Keratinocyte (primary cell): ENCODE data around the gene GAD2. TPM values are rescaled to one million over a fixed set of nuclear protein-coding genes. Genes with fewer than 3 reads are reported as not detected.

Source experiments
- DNase-seq: peaks from one replicate; pipeline ENCODE4 v3.0.0-alpha.2; 2011; ENCODE audit warnings: low read depth, missing footprints, low spot score
- FAIRE-seq: peaks from 2 replicates; lab custom pipeline; 2011; peaks lifted over from hg19 to GRCh38; lab: Jason Lieb, UNC
- H2AFZ ChIP-seq: 2 replicates; pipeline ENCODE4 v1.6.0; 2012; ENCODE audit warnings: low read length, control low read depth, inconsistent platforms; ENCODE audit not compliant: control insufficient read depth
- H3K27ac ChIP-seq: 2 replicates; pipeline ENCODE4 v1.5.1; 2011; ENCODE audit warnings: low read length; ENCODE audit not compliant: control insufficient read depth, insufficient read depth
- H3K27me3 ChIP-seq: 3 replicates; pipeline ENCODE4 v1.6.0; 2011; ENCODE audit warnings: low read length; ENCODE audit not compliant: control insufficient read depth, insufficient read depth; ENCODE audit errors: extremely low read depth
- H3K36me3 ChIP-seq, 2 experiments: 2 replicates in 1 of 2; 3 replicates in 1 of 2; pipeline ENCODE4 v1.5.1; 2011; ENCODE audit warnings: low read length in 2 of 2, mild to moderate bottlenecking in 1 of 2; ENCODE audit not compliant: control insufficient read depth in 2 of 2, insufficient read depth in 2 of 2; ENCODE audit errors: extremely low read depth in 1 of 2
- H3K4me1 ChIP-seq: 3 replicates; pipeline ENCODE4 v1.5.1; 2011; ENCODE audit warnings: low read length; ENCODE audit not compliant: control insufficient read depth, insufficient read depth; ENCODE audit errors: extremely low read depth
- H3K4me2 ChIP-seq: 3 replicates; pipeline ENCODE4 v1.6.0; 2011; ENCODE audit warnings: low read depth, low read length; ENCODE audit not compliant: control insufficient read depth, insufficient read depth; ENCODE audit errors: extremely low read depth
- H3K4me3 ChIP-seq, 3 experiments: fragments of 200-600 bp in 1 of 3; sonication (generic) in 1 of 3; 2 replicates in 2 of 3; 3 replicates in 1 of 3; pipeline ENCODE4 v1.5.1; 2011 to 2016; ENCODE audit warnings: low read length in 3 of 3, mild to moderate bottlenecking in 3 of 3, control low read depth in 2 of 3, inconsistent platforms in 1 of 3, low read depth in 1 of 3, mixed read lengths in 1 of 3, mixed run types in 1 of 3, moderate library complexity in 1 of 3; ENCODE audit not compliant: control insufficient read depth in 2 of 3, insufficient read depth in 2 of 3; ENCODE audit errors: extremely low read depth in 1 of 3
- H3K79me2 ChIP-seq: 2 replicates; pipeline ENCODE4 v1.6.0; 2012; ENCODE audit warnings: low read length; ENCODE audit not compliant: control insufficient read depth, insufficient read depth
- H3K9ac ChIP-seq: 3 replicates; pipeline ENCODE4 v1.6.0; 2011; ENCODE audit warnings: low read length; ENCODE audit not compliant: control insufficient read depth, insufficient read depth; ENCODE audit errors: extremely low read depth
- H3K9me1 ChIP-seq: 3 replicates; pipeline ENCODE4 v1.6.0; 2011; ENCODE audit warnings: low read length; ENCODE audit not compliant: control insufficient read depth, insufficient read depth; ENCODE audit errors: extremely low read depth
- H3K9me3 ChIP-seq: 2 replicates; pipeline ENCODE4 v1.5.1; 2012; ENCODE audit warnings: low read depth, low read length; ENCODE audit not compliant: control insufficient read depth
- H4K20me1 ChIP-seq: 3 replicates; pipeline ENCODE4 v1.6.0; 2011; ENCODE audit warnings: low read length; ENCODE audit not compliant: control insufficient read depth, insufficient read depth; ENCODE audit errors: extremely low read depth
- EZH2 ChIP-seq: IDR thresholded peaks from one replicate; pipeline ENCODE4 v1.6.1; 2012; ENCODE audit warnings: inconsistent platforms, mild to moderate bottlenecking, low read length, moderate library complexity
- dilution Hi-C: fragments of 300-500 bp; cut with MboI; formaldehyde crosslinking; loops from one replicate; pipeline ENCODE4 v1.7.0; 2020; ENCODE audit warnings: low sequenced_read_pairs; ENCODE audit not compliant: extremely low pct_ligation_motif_present
- polyA plus RNA-seq, 5 experiments: library from polyadenylated mRNA; depleted of rRNA in 3 of 5; stranded (reverse) in 3 of 5; stranded (forward) in 1 of 5; unstranded in 1 of 5; fragments of >200 nt; gene quantifications; 1 replicate in 1 of 5; 2 replicates in 3 of 5; 3 replicates in 1 of 5; pipeline versions ENCODE4 v1.2.1 to v1.2.3, GENCODE V29; 2011 to 2012; ENCODE audit warnings: missing spikeins in 2 of 5, low read depth in 1 of 5, low replicate concordance in 1 of 5
- TF ChIP-seq, protein P1 (sequence below), 3 experiments: IDR thresholded peaks in 1 of 3; conservative IDR thresholded peaks in 1 of 3; optimal IDR thresholded peaks in 1 of 3; 2 replicates in 2 of 3; 3 replicates in 1 of 3; pipeline versions ENCODE3 to v1.5.1; 2011; ENCODE audit warnings: low read length in 3 of 3, mild to moderate bottlenecking in 3 of 3, moderate library complexity in 2 of 3, control low read depth in 1 of 3, inconsistent platforms in 1 of 3; ENCODE audit not compliant: insufficient read depth in 2 of 3; ENCODE audit errors: extremely low read depth in 1 of 3

The GAD2 gene
- polyA plus RNA-seq, 1 donor (not counting 4 experiments of a cell fraction or from before 2014, with no cell fraction given) = not detected

DNA sequence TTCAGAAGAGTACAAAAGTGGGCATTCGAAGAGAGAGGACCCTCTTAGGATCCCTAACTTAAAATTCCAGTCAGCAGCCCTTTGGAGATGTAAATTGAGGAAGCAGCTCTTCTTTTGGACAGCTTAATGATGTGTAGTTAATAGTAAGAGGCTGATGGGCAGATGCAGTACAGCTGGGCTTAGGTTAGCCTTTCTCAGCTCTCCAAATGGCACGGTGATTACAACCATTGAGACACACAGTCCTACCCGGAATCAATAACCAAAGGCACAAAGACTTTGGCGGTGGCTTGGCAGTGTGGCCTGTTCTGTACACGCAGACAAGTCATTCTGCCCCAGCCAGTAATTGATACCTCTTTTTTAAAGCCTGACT lies 26.8 kb downstream of the GAD2 start:
- dilution Hi-C loops = no loop called here

DNA sequence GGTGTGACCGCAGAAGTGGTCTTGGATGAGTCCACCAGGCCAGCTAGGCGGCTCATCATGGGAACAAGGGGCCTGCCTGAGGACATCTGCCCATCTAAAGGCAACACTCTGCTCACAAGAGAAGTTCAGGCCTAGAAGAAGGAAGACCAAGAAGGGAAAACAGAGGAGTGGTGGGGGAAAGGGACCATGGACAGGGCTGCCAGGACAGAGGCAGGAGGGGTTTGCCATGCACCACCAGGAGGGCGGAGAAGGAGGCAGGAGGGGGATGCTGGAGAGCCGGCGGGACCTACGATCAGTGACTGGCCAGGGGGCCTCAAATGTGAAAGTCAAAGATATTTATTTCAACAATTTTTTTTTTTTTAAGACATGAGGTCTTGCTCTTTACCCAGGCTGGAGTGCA lies 33.1 kb downstream of the GAD2 start:
- no peaks in the 10 kb centered on the region for H3K9me3 ChIP-seq
- no peak overlapping the region for H2AFZ ChIP-seq
- H4K20me1 ChIP-seq = no peaks in the 10 kb centered on the region
- H3K79me2 ChIP-seq = no peaks in the 10 kb centered on the region
- H3K9me1 ChIP-seq = no peaks in the 10 kb centered on the region
- no peaks in the 10 kb centered on the region for H3K27me3 ChIP-seq
- no peak overlapping the region for H3K4me2 ChIP-seq
- no peak for DNase-seq
- H3K4me3 ChIP-seq = no peak overlapping the region
- dilution Hi-C loops = no loop called here
- H3K9ac ChIP-seq = no peak overlapping the region
- H3K27ac ChIP-seq = no peak overlapping the region
- no peaks in the 10 kb centered on the region for H3K4me1 ChIP-seq
- TF ChIP-seq EZH2 = no peak
- TF ChIP-seq, protein P1, sequence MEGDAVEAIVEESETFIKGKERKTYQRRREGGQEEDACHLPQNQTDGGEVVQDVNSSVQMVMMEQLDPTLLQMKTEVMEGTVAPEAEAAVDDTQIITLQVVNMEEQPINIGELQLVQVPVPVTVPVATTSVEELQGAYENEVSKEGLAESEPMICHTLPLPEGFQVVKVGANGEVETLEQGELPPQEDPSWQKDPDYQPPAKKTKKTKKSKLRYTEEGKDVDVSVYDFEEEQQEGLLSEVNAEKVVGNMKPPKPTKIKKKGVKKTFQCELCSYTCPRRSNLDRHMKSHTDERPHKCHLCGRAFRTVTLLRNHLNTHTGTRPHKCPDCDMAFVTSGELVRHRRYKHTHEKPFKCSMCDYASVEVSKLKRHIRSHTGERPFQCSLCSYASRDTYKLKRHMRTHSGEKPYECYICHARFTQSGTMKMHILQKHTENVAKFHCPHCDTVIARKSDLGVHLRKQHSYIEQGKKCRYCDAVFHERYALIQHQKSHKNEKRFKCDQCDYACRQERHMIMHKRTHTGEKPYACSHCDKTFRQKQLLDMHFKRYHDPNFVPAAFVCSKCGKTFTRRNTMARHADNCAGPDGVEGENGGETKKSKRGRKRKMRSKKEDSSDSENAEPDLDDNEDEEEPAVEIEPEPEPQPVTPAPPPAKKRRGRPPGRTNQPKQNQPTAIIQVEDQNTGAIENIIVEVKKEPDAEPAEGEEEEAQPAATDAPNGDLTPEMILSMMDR (optimal IDR thresholded peaks at IDR 0.05 in 1 of 3, IDR thresholded peaks at IDR 0.05 in 1 of 3, conservative IDR thresholded peaks at IDR 0.05 in 1 of 3; ENCODE audit: extremely low read depth in 1 of 3, insufficient read depth in 2 of 3, low read length in 3 of 3) = no peak
- FAIRE-seq = no peak
- H3K36me3 ChIP-seq = no peaks in the 10 kb centered on the region

More for the DNA sequence above, 26.8 kb downstream of the GAD2 start:
- Histone ChIP-seq H3K4me1 (no peaks in the 10 kb centered on the region), H3K9me1 (no peaks in the 10 kb centered on the region), H3K9ac (no peak overlapping the region), H2AFZ (no peak overlapping the region), H4K20me1 (no peaks in the 10 kb centered on the region), H3K27ac (no peak overlapping the region), H3K4me2 (no peak overlapping the region), H3K79me2 (no peaks in the 10 kb centered on the region), H3K4me3 (no peak overlapping the region), H3K36me3 (no peaks in the 10 kb centered on the region), H3K9me3 (peaks cover 1% of the 10 kb centered on the region), H3K27me3 (no peaks in the 10 kb centered on the region)
- DNase-seq (no peak), FAIRE-seq (no peak)
- no peak for TF ChIP-seq EZH2
- TF ChIP-seq, protein P1 (optimal IDR thresholded peaks at IDR 0.05 in 1 of 3, IDR thresholded peaks at IDR 0.05 in 1 of 3, conservative IDR thresholded peaks at IDR 0.05 in 1 of 3; ENCODE audit: extremely low read depth in 1 of 3, insufficient read depth in 2 of 3, low read length in 3 of 3) = no peak
